Measurements from ENCODE around the gene TESK1.

DNA sequence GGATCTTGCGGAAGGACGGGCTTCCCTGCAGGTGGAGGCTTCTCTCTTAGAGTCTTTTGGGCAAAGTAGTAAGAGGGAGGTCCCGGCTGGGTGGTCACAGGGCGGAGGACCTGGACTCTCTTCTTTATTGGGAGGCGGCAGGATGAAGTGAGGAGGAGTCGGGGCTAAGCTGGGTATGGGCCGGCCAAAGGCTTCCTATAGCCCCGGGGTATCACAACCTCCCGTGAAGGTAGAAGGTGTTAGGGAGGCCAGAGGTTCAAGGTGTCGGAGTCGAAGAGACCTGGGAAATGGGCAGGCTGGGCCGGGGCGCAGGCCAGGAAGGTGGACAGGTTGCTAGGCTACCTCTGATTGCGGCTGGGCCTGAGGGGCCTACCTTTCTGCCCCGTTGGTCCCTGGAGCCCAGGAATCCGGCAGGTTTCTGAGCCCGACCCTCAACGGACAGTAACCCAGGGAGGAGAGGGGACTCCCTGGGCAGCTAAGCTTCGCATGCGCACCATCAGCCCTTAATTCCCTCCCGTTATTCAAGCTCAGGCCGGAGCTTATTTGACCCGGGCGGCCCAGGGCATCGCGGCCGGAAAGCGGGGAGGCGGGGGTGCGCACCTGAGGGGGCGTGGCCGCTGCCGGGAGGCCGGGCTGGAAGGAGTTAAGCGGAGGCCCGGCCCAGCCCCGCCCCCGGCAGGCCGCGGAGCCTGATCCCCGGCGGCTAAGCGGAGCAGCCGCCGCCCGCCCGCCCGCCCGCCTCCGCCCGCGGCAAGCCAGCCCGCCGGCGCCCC lies at the start of gene TESK1:
- TF ChIP-seq, protein P1, sequence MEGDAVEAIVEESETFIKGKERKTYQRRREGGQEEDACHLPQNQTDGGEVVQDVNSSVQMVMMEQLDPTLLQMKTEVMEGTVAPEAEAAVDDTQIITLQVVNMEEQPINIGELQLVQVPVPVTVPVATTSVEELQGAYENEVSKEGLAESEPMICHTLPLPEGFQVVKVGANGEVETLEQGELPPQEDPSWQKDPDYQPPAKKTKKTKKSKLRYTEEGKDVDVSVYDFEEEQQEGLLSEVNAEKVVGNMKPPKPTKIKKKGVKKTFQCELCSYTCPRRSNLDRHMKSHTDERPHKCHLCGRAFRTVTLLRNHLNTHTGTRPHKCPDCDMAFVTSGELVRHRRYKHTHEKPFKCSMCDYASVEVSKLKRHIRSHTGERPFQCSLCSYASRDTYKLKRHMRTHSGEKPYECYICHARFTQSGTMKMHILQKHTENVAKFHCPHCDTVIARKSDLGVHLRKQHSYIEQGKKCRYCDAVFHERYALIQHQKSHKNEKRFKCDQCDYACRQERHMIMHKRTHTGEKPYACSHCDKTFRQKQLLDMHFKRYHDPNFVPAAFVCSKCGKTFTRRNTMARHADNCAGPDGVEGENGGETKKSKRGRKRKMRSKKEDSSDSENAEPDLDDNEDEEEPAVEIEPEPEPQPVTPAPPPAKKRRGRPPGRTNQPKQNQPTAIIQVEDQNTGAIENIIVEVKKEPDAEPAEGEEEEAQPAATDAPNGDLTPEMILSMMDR (IDR thresholded peaks at IDR 0.05), result no peak
- no peak for TF ChIP-seq ZFX (IDR thresholded peaks at IDR 0.05; ENCODE audit: borderline replicate concordance)

Data from 22Rv1 (cell line).